Upper lobe of left lung (tissue), 6 donors: Measurements from ENCODE around the gene TFF3. TPM values are rescaled to one million over a fixed set of nuclear protein-coding genes. Genes with fewer than 3 reads are reported as not detected.

Experiments used
- ATAC-seq, 2 donors: fragments of 200-7000 bp; cut with Tn5 transposase; one replicate each; pipeline ENCODE4 v1.9.1; 2022; ENCODE audit warnings: mild to moderate bottlenecking in 2 of 2, moderate library complexity in 2 of 2; ENCODE audit not compliant: low FRiP score in 2 of 2
- DNase-seq, 2 donors: peaks; one replicate each; pipeline ENCODE4 v3.0.0-alpha.2; 2019 to 2020
- H3K27ac ChIP-seq, 4 donors: fragments of 200-600 bp; sonication (generic); one replicate each; pipeline ENCODE4 v1.5.1; 2016 to 2019
- H3K27me3 ChIP-seq, 4 donors: fragments of 200-600 bp; sonication (generic); one replicate each; pipeline ENCODE4 v1.5.1; 2017 to 2019
- H3K36me3 ChIP-seq, 4 donors: fragments of 200-600 bp; sonication (generic); one replicate each; pipeline ENCODE4 v1.5.1; 2016 to 2019
- H3K4me1 ChIP-seq, 4 donors: fragments of 200-600 bp; sonication (generic); one replicate each; pipeline ENCODE4 v1.5.1; 2018 to 2019
- H3K4me3 ChIP-seq, 4 donors: fragments of 200-600 bp; sonication (generic); one replicate each; pipeline ENCODE4 v1.5.1; 2017 to 2019; ENCODE audit warnings: mild to moderate bottlenecking in 2 of 4, moderate library complexity in 1 of 4
- H3K9me3 ChIP-seq, 4 donors: fragments of 200-600 bp; sonication (generic); one replicate each; pipeline ENCODE4 v1.5.1; 2018 to 2019
- EP300 ChIP-seq, 4 donors: sonication (generic); formaldehyde crosslinking; IDR thresholded peaks; one replicate each; pipeline ENCODE4 v1.5.1; 2017; ENCODE audit warnings: antibody characterized with exemption in 4 of 4, control low read depth in 2 of 4
- POLR2A ChIP-seq, 4 donors: fragments of 450-650 bp; IDR thresholded peaks; one replicate each; pipeline ENCODE4 v1.5.1; 2016 to 2017; ENCODE audit warnings: antibody characterized with exemption in 4 of 4, mild to moderate bottlenecking in 2 of 4
- POLR2AphosphoS5 ChIP-seq, 2 donors: sonication (generic); formaldehyde crosslinking; IDR thresholded peaks; one replicate each; pipeline ENCODE4 v1.5.1; 2017; ENCODE audit warnings: antibody characterized with exemption in 2 of 2
- WGBS, 2 donors: methylation state at CpG; one replicate each; pipeline ENCODE4 v1.1.5; 2017 to 2018; 5-methylcytosine and 5-hydroxymethylcytosine counted together
- total RNA-seq, 6 donors: library from RNA; depleted of rRNA in 4 of 6; stranded (reverse); fragments of >200 nt in 4 of 6; gene quantifications; one replicate each; pipeline versions ENCODE4 v1.1.0 to v1.2.1, GENCODE V29; 2016 to 2021
- TF ChIP-seq, protein P1 (sequence below), 6 experiments: fragments of 450-650 bp in 4 of 6; fragments of 200-600 bp in 2 of 6; sonication (generic) in 2 of 6; IDR thresholded peaks; one replicate each; pipeline ENCODE4 v1.5.1; 2016 to 2019; ENCODE audit warnings: antibody characterized with exemption in 6 of 6
- donor health status: DM: no; HTN: no; CAD: no; lungs with moderate emphysema.
- donor health status: DM: no; HTN: yes; CAD: no; lungs with severe emphysema.

The TFF3 gene
- total RNA-seq, 6 donors from 2014 or later, result 5.9 to 21.5 (median 18.2) TPM

GRCh38 chr21:42336054-42336453 lies 20.8 kb upstream of the TFF3 start:
- peak in 1 of 2 donors; percentile 64 for ATAC-seq
- peaks cover 0 to 3% (median 0%) of the 10 kb centered on the region in 4 donors for H3K9me3 ChIP-seq
- H3K4me1 ChIP-seq, result peaks cover 0 to 14% (median 8%) of the 10 kb centered on the region in 4 donors
- 38 to 47% methylated on average over 10 of the region's 10 CpGs for WGBS, 2 donors
- no peak overlapping the region for H3K27ac ChIP-seq
- H3K4me3 ChIP-seq, result no peak overlapping the region
- H3K27me3 ChIP-seq, result no peaks in the 10 kb centered on the region
- DNase-seq, result no peak
- TF ChIP-seq EP300 (IDR thresholded peaks at IDR 0.05), result no peak
- no peak for TF ChIP-seq POLR2A (IDR thresholded peaks at IDR 0.05)
- TF ChIP-seq, protein P1, sequence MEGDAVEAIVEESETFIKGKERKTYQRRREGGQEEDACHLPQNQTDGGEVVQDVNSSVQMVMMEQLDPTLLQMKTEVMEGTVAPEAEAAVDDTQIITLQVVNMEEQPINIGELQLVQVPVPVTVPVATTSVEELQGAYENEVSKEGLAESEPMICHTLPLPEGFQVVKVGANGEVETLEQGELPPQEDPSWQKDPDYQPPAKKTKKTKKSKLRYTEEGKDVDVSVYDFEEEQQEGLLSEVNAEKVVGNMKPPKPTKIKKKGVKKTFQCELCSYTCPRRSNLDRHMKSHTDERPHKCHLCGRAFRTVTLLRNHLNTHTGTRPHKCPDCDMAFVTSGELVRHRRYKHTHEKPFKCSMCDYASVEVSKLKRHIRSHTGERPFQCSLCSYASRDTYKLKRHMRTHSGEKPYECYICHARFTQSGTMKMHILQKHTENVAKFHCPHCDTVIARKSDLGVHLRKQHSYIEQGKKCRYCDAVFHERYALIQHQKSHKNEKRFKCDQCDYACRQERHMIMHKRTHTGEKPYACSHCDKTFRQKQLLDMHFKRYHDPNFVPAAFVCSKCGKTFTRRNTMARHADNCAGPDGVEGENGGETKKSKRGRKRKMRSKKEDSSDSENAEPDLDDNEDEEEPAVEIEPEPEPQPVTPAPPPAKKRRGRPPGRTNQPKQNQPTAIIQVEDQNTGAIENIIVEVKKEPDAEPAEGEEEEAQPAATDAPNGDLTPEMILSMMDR (IDR thresholded peaks at IDR 0.05), result no peak
- no peak for TF ChIP-seq POLR2AphosphoS5 (IDR thresholded peaks at IDR 0.05)
- H3K36me3 ChIP-seq, result no peaks in the 10 kb centered on the region

GRCh38 chr21:42332557-42333317 lies 17.5 kb upstream of the TFF3 start:
- ATAC-seq, result no peak
- Histone ChIP-seq H3K4me1 (peaks cover 0 to 3% (median under 1%) of the 10 kb centered on the region in 4 donors), H3K36me3 (no peaks in the 10 kb centered on the region), H3K27me3 (no peaks in the 10 kb centered on the region), H3K9me3 (peaks cover 0 to 3% (median 0%) of the 10 kb centered on the region in 4 donors), H3K27ac (no peak overlapping the region), H3K4me3 (no peak overlapping the region)
- 88 to 89% methylated on average over 5 of the region's 5 CpGs for WGBS, 2 donors
- TF ChIP-seq, protein P1 (IDR thresholded peaks at IDR 0.05), result no peak
- TF ChIP-seq POLR2AphosphoS5 (IDR thresholded peaks at IDR 0.05), result no peak
- no peak for DNase-seq

GRCh38 chr21:42331660-42332059 lies 16.5 kb upstream of the TFF3 start:
- Histone ChIP-seq H3K27me3 (no peaks in the 10 kb centered on the region), H3K9me3 (peaks cover 0 to 3% (median 0%) of the 10 kb centered on the region in 4 donors), H3K27ac (no peak overlapping the region), H3K4me1 (no peaks in the 10 kb centered on the region), H3K36me3 (no peaks in the 10 kb centered on the region), H3K4me3 (no peak overlapping the region)
- DNase-seq (no peak), ATAC-seq (no peak)
- TF ChIP-seq EP300 (IDR thresholded peaks at IDR 0.05) (no peak), POLR2AphosphoS5 (IDR thresholded peaks at IDR 0.05) (no peak), POLR2A (IDR thresholded peaks at IDR 0.05) (no peak)
- TF ChIP-seq, protein P1 (IDR thresholded peaks at IDR 0.05), result no peak

GRCh38 chr21:42330380-42331371 lies 15.5 kb upstream of the TFF3 start:
- WGBS, 2 donors, result 78 to 83% methylated on average over 4 of the region's 4 CpGs
- ATAC-seq (no peak), DNase-seq (no peak)
- H3K27me3 ChIP-seq, result no peaks in the 10 kb centered on the region
- H3K4me1 ChIP-seq, result no peaks in the 10 kb centered on the region
- TF ChIP-seq POLR2AphosphoS5 (IDR thresholded peaks at IDR 0.05) (no peak), EP300 (IDR thresholded peaks at IDR 0.05) (no peak), POLR2A (IDR thresholded peaks at IDR 0.05) (no peak)
- TF ChIP-seq, protein P1 (IDR thresholded peaks at IDR 0.05), result no peak
- H3K4me3 ChIP-seq, result no peak overlapping the region
- H3K36me3 ChIP-seq, result no peaks in the 10 kb centered on the region
- H3K27ac ChIP-seq, result no peak overlapping the region
- peaks cover 0 to 3% (median 0%) of the 10 kb centered on the region in 4 donors for H3K9me3 ChIP-seq
